Skeletal muscle tissue (tissue), 4 donors: ENCODE data around the gene USP13. TPM values are rescaled to one million over a fixed set of nuclear protein-coding genes. Genes with fewer than 3 reads are reported as not detected.

ENCODE experiments used
- H3K27ac ChIP-seq: one replicate; pipeline ENCODE4 v1.7.0; 2013; ENCODE audit warnings: mild to moderate bottlenecking, low read depth, low read length, inconsistent platforms
- H3K27me3 ChIP-seq, 3 donors: one replicate each; pipeline ENCODE4 v1.7.0; 2013; ENCODE audit warnings: low read length in 3 of 3; ENCODE audit not compliant: control insufficient read depth in 3 of 3, insufficient read depth in 3 of 3
- H3K36me3 ChIP-seq, 3 donors: one replicate each; pipeline ENCODE4 v1.7.0; 2013; ENCODE audit warnings: low read length in 3 of 3; ENCODE audit not compliant: control insufficient read depth in 3 of 3, insufficient read depth in 3 of 3
- H3K4me1 ChIP-seq, 3 donors: one replicate each; pipeline ENCODE4 v1.7.0; 2013; ENCODE audit warnings: low read length in 3 of 3, mild to moderate bottlenecking in 3 of 3; ENCODE audit not compliant: control insufficient read depth in 3 of 3, insufficient read depth in 3 of 3
- H3K4me3 ChIP-seq, 3 donors: one replicate each; pipeline ENCODE4 v1.7.0; 2013; ENCODE audit warnings: low read length in 3 of 3
- H3K9ac ChIP-seq, 3 donors: one replicate each; pipeline ENCODE4 v1.7.0; 2013; ENCODE audit warnings: low read length in 3 of 3, mild to moderate bottlenecking in 3 of 3, moderate library complexity in 2 of 3, low read depth in 1 of 3
- H3K9me3 ChIP-seq, 3 donors: one replicate each; pipeline ENCODE4 v1.7.0; 2013; ENCODE audit warnings: low read length in 3 of 3; ENCODE audit not compliant: control insufficient read depth in 3 of 3
- total RNA-seq: library from RNA; depleted of rRNA; stranded (reverse); fragments of >200 nt; gene quantifications from one replicate; pipeline ENCODE4 v1.2.3, GENCODE V29; 2014
- donor health status: Osteomylitis.

Gene USP13
- total RNA-seq, 1 donor from 2014 or later: 26.1 TPM

DNA sequence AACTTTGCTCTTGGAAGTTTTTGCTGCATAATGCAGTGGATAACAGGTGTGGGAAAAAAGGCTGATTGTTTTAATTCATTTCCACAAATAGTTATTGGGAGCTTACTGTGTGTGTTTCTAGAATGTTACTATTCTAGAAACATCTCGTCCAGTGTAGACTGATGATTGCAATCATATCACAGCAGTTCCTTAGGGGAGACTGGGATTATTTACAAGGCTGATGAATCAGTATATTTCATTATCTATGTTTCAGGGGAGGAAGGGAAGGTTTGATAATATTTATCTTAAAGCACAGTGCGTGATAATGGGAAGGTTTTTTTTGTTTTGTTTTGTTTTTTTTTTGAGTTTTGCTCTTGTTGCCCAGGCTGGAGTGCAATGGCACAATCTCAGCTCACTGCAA is 2.4 kb downstream of the USP13 start:
- H3K27ac ChIP-seq: peak overlapping the region; percentile 95

DNA sequence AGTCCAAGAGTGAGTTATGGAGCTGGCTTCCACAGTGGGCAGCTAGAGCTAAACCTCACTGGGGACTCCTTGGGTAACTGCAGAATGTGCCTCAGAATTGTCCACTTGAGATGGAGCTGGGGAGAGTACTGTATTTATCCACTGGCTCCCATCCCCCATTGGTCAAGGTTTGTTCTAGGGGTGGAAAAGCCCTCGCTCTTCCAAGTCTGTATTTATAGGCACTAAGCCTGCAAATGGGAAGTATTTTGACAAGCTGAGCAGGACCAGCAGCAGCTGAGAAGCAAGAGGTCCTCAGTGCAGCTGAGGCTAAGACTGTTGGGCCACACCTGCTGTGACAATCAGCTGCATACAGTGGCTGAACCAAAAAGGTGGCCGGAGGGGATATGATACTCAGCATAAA is 5.8 kb downstream of the USP13 start:
- no peaks in the 10 kb centered on the region for H3K36me3 ChIP-seq
- H3K27ac ChIP-seq: peak overlapping the region; percentile 71
- peak overlapping the region in 2 of 3 donors; percentile 31 to 39 for H3K4me3 ChIP-seq
- no peaks in the 10 kb centered on the region for H3K27me3 ChIP-seq
- H3K4me1 ChIP-seq: peaks cover 52 to 78% (median 60%) of the 10 kb centered on the region in 3 donors
- H3K9ac ChIP-seq: peak overlapping the region; percentile 10 to 40 (median 28)
- H3K9me3 ChIP-seq: no peaks in the 10 kb centered on the region

More for the DNA sequence above, 2.4 kb downstream of the USP13 start:
- Histone ChIP-seq H3K9ac (peak overlapping the region; percentile 72 to 97 (median 97)), H3K4me3 (peak overlapping the region; percentile 28 to 97 (median 94)), H3K9me3 (no peaks in the 10 kb centered on the region), H3K36me3 (no peaks in the 10 kb centered on the region), H3K4me1 (peaks cover 33 to 47% (median 38%) of the 10 kb centered on the region in 3 donors), H3K27me3 (no peaks in the 10 kb centered on the region)

DNA sequence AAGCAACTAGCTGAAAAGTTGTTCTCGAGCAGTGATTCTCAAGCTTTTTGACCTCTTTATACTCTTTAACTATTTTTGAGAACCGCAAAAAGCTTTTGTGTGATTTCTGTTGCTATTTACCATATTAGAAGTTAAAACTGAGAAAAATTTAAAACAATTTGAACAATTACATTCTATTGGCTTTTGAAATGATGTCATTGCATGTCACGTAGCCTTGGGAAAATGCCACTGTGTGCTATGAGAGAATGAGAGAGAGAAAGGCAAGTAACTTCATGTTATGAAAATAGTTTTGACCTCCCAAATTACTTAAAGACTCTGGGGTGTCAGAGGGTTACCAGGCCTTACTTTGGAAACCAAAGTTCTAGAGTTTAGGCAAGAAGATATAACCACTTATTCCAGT is 8.0 kb downstream of the USP13 start:
- Histone ChIP-seq H3K9ac (no peak overlapping the region), H3K4me3 (no peak overlapping the region), H3K4me1 (peaks cover 59 to 85% (median 67%) of the 10 kb centered on the region in 3 donors), H3K36me3 (no peaks in the 10 kb centered on the region), H3K9me3 (no peaks in the 10 kb centered on the region), H3K27me3 (no peaks in the 10 kb centered on the region), H3K27ac (peak overlapping the region; percentile 28)

DNA sequence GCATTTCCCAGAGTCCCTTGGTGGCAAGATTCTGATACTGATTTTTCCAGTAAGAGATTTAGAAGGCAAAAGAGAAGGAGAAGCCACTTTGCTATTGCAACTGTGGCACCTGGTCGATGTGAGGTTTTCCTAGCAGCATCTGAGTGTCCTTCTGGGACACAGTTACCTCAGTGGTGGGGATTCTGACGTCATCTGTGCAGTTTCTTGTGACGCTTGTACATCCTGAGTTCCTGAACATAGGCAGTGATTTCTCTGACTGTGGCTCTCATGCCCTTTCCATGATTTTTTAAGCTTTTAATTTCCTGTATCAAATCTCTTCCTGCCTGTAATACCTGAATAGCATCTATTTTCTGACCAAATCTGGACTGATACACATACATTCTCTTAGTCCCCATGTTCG is 8.9 kb downstream of the USP13 start:
- Histone ChIP-seq H3K4me1 (peaks cover 60 to 85% (median 68%) of the 10 kb centered on the region in 3 donors), H3K27me3 (no peaks in the 10 kb centered on the region), H3K9ac (peak overlapping the region in 1 of 3 donors; percentile 10), H3K36me3 (no peaks in the 10 kb centered on the region), H3K9me3 (no peaks in the 10 kb centered on the region), H3K27ac (no peak overlapping the region), H3K4me3 (no peak overlapping the region)

DNA sequence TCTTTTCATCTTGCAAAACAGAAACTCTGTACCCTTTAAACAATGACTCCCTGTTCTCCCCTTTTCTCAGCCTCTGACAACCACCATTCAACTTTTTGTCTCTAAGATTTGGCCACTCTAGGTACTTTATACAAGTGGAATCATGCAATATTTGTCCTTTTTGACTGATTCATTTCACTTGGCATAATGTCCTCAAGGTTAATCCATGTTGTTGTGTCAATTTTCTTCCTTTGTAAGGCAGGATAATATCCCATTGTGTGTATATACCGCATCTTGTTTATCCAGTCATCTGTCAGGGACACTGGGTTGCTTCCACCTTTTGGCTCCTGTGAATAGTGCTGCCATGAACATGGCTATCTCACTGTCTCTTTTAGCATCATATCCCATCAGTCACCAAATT is 10.3 kb downstream of the USP13 start:
- H3K27me3 ChIP-seq: no peaks in the 10 kb centered on the region
- H3K36me3 ChIP-seq: no peaks in the 10 kb centered on the region
- no peak overlapping the region for H3K27ac ChIP-seq
- peaks cover 63 to 88% (median 81%) of the 10 kb centered on the region in 3 donors for H3K4me1 ChIP-seq
- H3K9ac ChIP-seq: no peak overlapping the region
- no peaks in the 10 kb centered on the region for H3K9me3 ChIP-seq
- H3K4me3 ChIP-seq: no peak overlapping the region

DNA sequence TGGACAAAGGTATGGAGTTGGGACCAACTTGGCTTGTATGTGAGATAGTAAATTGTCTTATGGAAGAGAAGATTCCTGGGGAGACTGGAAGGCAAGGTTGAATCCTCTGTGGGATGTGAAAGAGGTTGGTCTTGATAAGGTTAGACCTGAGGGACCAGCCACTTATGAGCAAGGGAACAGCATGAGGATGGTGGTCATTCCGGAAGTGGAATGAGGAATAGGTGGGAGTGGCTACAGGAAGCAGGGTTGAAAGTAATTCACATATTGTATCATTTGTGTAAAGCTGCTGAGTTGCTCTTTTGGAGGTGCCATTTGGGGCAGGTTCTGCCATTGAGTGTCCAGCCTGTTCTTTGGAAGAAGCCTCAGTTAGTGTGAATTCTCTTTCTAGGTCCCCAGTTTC is 13.2 kb downstream of the USP13 start:
- Histone ChIP-seq H3K9me3 (no peaks in the 10 kb centered on the region), H3K4me1 (peaks cover 64 to 74% (median 67%) of the 10 kb centered on the region in 3 donors), H3K27ac (peak overlapping the region; percentile 49), H3K36me3 (peaks cover 0 to 2% (median 0%) of the 10 kb centered on the region in 3 donors), H3K27me3 (no peaks in the 10 kb centered on the region), H3K9ac (peak overlapping the region in 2 of 3 donors; percentile 34 to 76), H3K4me3 (peak overlapping the region; percentile 19 to 32 (median 29))

DNA sequence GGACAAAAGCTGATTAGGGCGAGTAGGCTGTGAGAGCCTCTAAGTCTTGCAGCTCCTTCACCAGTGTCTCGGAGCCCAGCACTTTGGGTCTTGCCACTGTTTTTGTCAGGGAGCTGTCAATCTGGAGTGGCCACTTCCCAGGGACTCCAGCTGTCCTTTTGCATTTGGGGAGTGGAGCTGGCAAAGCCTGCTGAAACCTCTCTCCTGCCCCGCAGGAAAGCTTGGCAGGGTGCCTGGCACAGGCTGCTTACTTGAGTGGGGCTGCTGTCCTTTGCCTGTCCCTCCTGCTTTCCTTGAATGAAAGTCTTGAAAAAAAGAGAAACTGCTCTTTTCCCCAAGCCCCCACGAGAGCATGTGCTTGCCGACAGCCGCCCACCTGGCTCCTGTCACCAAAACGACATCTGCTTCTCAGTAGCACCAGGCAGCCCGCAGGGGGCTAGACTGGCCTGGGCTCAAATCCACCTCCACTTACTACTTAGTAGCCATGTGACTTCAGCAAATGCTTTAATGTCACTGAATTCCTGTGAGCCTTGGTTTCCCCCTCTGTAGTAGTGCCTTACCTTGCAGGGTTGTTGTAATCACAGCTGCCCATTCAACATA is 13.7 kb downstream of the USP13 start:
- Histone ChIP-seq H3K9ac (peak overlapping the region; percentile 34 to 76 (median 51)), H3K4me1 (peaks cover 60 to 69% (median 67%) of the 10 kb centered on the region in 3 donors), H3K4me3 (peak overlapping the region; percentile 19 to 32 (median 29)), H3K36me3 (peaks cover 0 to 2% (median 0%) of the 10 kb centered on the region in 3 donors), H3K9me3 (no peaks in the 10 kb centered on the region), H3K27me3 (no peaks in the 10 kb centered on the region), H3K27ac (peak overlapping the region; percentile 49)

DNA sequence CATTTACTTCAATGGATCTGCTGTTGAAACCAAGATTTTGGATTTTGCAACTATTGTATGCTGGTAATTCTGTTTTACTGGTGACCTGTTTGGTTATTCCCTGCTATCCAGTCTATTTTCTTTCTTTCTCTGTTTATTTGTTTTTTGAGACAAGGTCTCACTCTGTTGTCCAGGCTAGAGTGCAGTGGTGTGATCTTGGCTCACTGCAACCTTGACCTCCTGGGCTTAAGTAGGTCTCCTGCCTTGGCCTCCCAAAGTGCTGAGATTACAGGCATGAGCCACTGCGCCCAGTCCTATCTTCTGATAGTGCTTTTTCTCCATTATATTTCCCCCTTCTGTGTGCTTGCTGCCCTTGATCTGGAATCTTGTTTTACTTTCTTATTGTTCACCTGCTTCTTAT is 15.6 kb downstream of the USP13 start:
- Histone ChIP-seq H3K27me3 (no peaks in the 10 kb centered on the region), H3K4me1 (peaks cover 58 to 68% (median 67%) of the 10 kb centered on the region in 3 donors), H3K9ac (no peak overlapping the region), H3K9me3 (no peaks in the 10 kb centered on the region), H3K36me3 (peaks cover 0 to 2% (median 0%) of the 10 kb centered on the region in 3 donors), H3K4me3 (no peak overlapping the region), H3K27ac (no peak overlapping the region)

DNA sequence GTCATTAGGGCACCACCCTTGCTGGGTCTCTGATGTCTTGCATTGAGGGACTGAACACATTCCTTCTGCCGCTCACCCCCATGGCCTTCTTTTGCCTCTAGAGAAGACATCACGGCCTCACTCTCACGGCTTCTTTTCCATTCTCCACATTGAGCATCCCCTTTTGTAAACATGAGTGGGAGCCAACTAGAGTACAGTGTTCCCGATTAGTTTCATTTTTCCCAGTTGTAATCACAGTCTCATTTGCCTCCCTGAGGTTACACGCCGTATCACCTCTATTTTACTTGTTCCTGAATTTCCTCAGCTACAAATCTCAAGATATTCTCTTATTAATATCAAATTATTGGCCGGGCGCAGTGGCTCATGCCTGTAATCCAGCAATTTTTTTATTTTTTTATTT is 17.5 kb downstream of the USP13 start:
- H3K9me3 ChIP-seq: no peaks in the 10 kb centered on the region
- H3K27ac ChIP-seq: no peak overlapping the region
- no peaks in the 10 kb centered on the region for H3K27me3 ChIP-seq
- H3K9ac ChIP-seq: no peak overlapping the region
- peaks cover 47 to 60% (median 55%) of the 10 kb centered on the region in 3 donors for H3K4me1 ChIP-seq
- H3K36me3 ChIP-seq: peaks cover 0 to 2% (median 0%) of the 10 kb centered on the region in 3 donors
- no peak overlapping the region for H3K4me3 ChIP-seq

DNA sequence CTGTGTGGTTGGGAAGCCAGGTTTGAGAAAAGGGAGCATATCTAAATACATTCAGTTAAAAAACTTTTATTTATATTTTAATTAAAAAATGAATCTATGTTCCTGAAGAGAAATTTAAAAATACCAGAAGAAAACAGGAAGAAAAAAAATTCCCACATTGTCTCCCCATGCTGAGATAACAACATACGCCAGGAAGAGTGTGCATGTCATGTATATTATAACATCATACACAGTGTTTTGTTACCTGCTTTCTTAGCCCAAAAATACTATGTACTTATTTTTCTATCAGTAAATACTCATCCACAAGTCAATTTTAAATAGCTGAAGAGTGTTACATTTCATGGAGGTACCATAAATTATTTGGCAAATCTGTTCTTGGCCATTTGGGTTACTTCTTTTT is 18.5 kb downstream of the USP13 start:
- Histone ChIP-seq H3K4me3 (peak overlapping the region in 1 of 3 donors; percentile 48), H3K4me1 (peaks cover 39 to 50% (median 47%) of the 10 kb centered on the region in 3 donors), H3K27me3 (no peaks in the 10 kb centered on the region), H3K27ac (peak overlapping the region; percentile 76), H3K9me3 (no peaks in the 10 kb centered on the region), H3K36me3 (peaks cover 0 to 2% (median 0%) of the 10 kb centered on the region in 3 donors), H3K9ac (peak overlapping the region in 1 of 3 donors; percentile 34)
